Ureter (tissue), 1 donor: Measurements from ENCODE around the gene TOR3A. TPM values are rescaled to one million over a fixed set of nuclear protein-coding genes. Genes with fewer than 3 reads are reported as not detected.
"Not testable (repeated sequence)": the region's sequence is repeated elsewhere in the genome, so short reads cannot be mapped to it uniquely, and the experiment has no call there.

Experiments used
- DNase-seq: peaks from one replicate; pipeline ENCODE4 v3.0.0-alpha.2; 2020; ENCODE audit warnings: low spot score
- total RNA-seq: library from RNA; stranded (reverse); gene quantifications from one replicate; pipeline ENCODE4 v1.2.4, GENCODE V29; 2023
- donor health status: DM: yes; HTN: yes; CAD: no.

Gene TOR3A, protein sequence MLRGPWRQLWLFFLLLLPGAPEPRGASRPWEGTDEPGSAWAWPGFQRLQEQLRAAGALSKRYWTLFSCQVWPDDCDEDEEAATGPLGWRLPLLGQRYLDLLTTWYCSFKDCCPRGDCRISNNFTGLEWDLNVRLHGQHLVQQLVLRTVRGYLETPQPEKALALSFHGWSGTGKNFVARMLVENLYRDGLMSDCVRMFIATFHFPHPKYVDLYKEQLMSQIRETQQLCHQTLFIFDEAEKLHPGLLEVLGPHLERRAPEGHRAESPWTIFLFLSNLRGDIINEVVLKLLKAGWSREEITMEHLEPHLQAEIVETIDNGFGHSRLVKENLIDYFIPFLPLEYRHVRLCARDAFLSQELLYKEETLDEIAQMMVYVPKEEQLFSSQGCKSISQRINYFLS
- 27.4 TPM for total RNA-seq

DNA sequence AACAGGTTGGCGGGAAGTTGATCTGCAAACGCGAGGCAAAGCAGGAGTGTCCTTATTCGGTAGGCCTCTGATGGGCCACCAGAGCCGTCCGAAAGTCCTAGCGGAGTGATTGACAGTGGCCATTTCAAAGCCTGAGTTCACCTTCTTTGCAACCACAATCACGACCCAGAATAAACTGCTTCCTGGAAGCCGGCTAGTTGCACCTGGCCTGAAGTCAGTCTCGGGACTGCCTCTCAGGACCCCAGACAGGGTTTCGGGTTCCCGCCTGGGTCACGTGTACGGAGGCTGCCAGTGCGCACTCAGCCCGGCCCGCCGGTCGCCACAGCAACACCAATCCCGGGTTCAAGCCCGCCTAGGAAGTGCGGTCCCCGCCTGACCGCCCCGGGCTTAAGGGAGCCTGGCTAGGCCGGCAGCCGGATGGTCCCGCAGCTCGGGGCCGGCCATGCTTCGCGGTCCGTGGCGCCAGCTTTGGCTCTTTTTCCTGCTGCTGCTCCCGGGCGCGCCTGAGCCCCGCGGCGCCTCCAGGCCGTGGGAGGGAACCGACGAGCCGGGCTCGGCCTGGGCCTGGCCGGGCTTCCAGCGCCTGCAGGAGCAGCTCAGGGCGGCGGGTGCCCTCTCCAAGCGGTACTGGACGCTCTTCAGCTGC lies at the start of gene TOR3A:
TOR3A (plus strand) TSS at position 384 of the 646 bp plus-strand sequence; CDS start at position 443, 59 bp downstream.
- DNase-seq, result peak; percentile 95

DNA sequence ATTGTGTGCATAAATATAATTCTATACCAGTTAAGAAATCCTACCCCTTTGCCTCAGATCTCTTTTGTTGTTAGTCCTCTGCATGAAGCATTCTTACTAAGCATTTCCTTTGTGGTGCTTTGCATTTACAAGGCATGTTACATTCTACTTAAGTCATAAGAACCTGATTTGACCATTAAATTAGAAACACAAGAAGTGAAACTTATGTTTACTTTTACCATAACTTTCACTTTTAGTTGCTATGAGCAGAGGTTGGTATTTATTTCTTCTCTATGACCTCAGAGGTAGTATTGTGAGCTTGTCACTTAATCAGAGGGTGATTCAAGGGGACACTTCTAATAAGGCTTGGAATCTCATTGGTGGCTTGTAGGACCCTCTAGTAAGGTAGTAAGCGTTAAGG lies 47.1 kb upstream of the TOR3A start:
- no peak for DNase-seq

DNA sequence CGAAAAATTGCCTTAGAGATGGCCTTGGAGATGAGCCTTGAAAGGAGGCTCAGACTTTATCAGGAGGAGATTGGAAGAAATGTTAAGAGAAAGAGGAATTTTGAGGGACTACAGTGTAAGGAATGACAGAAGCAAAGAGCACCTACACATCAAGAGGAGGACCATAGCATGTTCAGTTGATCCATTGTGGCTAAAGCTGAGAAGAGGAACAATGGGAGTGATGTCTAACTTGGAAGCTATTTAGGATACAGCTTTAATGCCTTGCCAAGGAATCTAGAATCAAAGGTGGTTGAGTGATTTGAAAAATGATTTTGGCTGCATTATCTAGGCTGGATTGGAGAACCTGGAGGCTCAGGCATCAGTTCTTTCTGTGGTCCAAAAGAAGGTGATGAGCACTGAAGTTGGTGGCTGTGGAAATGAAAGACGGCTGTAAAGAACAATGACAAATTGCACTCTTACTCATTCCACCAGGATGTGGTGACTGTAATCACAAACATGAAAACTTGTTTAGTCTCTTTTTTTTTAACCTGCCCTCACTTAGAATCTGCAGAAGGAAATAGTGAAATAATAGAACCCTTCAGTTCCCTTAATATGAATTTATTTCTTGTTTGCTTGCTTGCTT lies 44.9 kb upstream of the TOR3A start:
- no peak for DNase-seq

DNA sequence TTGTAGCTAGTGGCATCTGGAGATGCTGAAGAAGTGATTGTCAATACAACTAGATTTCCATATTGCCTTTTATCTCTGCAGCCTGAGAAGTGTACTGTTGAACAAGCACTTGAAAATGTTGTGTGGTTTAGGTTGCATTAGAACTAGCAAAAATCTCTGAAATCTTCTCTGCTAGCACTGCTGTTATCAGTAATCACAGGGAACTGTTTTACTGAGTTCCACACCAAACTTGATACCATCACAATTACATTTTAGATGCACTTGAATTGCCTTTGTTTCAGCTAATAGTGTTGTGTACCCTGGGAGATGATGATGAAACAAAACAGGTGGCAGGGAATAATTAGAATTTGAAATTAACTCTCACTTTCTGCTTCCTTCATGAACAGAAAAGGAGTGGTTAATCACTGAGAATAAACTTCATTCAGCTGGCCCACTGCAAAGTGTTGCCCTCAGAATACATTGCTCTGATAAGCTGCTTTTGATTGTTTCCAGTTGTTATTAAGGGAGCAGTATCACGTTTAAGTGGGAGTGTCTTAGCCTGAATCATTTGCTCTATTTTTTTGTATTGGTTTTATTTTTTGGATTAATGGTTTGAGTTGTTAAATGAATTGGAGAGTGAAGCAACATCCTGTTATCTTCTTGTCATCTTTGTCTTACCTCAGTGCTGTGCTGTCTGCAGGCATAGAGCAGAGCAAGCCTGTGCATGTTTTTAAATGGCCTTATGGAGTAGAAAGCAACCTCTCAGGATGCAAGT lies 43.2 kb upstream of the TOR3A start:
- DNase-seq, result no peak

DNA sequence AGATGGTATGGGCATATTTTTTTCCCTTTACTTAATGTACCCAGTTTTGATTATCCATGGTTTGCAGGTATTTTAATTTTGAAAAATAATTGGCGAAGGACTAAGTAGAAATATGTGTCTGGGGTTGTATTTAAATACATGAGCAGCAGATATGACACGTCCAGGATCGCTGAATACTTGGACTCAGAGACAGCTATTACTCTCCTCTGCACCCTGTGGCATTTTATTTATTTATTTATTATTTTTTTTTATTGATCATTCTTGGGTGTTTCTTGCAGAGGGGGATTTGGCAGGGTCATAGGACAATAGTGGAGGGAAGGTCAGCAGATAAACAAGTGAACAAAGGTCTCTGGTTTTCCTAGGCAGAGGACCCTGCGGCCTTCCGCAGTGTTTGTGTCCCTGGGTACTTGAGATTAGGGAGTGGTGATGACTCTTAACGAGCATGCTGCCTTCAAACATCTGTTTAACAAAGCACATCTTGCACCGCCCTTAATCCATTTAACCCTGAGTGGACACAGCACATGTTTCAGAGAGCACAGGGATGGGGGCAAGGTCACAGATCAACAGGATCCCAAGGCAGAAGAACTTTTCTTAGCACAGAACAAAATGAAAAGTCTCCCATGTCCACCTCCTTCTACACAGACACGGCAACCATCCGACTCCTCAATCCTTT lies 42.2 kb upstream of the TOR3A start:
- not testable (repeated sequence) for DNase-seq

DNA sequence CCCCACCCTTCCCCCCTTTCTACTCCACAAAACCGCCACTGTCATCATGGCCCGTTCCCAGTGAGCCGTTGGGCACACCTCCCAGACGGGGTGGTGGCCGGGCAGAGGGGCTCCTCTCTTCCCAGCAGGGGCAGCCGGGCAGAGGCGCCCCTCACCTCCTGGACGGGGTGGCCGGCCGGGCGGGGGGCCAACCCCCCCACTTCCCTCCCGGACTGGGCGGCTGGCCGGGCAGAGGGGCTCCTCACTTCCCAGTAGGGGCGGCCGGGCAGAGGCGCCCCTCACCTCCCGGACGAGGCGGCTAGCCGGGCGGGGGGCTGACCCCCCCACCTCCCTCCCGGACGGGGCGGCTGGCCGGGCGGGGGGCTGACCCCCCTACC lies 41.7 kb upstream of the TOR3A start:
- not testable (repeated sequence) for DNase-seq

DNA sequence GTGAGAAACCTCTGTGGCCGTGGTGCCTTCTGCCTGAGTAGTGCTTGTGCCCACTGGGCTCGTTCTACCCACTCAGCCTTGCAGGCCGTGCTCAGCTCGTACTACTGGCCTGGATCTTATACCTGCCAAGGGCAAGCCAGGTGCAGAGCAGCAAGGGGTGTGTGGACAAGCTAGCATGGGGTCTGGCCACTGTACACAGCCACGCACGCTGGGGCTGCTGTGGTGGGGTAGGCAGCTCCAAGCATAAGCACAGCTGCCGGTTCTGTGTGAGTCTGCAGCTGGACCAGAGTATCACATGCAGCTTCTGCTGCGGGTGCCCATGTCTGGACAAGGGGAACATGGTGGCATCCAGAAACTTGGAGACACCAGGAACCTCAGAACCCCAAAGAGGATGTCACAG lies 39.8 kb upstream of the TOR3A start:
- no peak for DNase-seq

DNA sequence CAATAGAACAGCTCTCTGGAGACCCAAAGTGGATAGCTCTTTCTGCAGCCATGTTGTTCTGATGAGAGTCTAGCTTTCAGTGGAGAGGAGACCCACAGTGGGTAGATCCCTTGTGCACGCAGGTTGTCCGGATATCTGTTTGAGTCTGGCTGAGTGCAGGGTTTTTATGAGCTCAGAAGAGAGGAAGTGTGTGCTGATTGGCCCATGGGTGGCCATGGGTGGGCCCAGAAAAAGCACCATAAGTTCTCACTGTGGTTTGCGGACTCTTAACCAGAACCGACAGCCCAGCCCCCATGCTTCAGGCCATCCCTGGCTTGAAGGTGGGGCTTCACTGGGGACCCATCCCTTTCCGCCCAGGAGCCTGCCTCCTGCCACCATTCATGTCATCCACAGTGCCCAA lies 39.2 kb upstream of the TOR3A start:
- no peak for DNase-seq

DNA sequence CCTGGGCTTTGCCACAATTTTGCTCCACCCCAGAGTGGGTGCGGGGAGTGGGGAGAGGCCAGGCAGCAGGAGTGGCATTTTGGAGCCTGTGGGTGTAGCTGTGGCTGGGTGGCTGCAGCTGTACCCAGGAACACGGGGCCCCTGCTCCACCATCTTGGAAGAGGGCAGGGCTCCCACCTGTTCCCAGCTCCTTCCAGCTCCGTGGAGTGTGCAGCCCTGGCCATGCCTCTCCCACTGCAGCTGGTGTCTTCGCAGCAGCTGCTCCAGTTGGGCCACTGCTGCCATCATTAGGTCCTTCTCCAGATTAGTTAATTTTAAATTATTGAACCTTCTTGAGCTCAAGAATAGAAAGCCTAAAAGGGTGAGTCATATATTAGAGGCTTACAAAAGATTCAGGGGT lies 38.6 kb upstream of the TOR3A start:
- no peak for DNase-seq

DNA sequence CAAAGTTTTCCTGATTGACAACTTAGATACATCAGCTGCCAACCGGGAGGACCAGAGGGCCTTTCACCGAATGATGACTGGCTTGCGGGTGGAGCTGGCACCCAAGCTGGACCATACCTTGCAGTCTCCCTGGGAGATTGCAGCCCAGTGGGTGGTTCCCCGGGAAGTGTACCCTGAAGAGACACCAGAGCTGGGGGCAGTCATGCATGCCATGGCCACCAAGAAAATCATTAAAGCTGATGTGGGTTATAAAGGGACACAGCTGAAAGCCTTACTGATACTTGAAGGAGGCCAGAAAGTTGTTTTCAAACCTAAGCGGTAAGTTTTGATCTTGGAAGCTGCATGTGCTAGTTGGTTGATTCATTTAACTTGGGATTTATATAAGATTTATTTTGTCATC lies 38.0 kb upstream of the TOR3A start:
- DNase-seq, result no peak

DNA sequence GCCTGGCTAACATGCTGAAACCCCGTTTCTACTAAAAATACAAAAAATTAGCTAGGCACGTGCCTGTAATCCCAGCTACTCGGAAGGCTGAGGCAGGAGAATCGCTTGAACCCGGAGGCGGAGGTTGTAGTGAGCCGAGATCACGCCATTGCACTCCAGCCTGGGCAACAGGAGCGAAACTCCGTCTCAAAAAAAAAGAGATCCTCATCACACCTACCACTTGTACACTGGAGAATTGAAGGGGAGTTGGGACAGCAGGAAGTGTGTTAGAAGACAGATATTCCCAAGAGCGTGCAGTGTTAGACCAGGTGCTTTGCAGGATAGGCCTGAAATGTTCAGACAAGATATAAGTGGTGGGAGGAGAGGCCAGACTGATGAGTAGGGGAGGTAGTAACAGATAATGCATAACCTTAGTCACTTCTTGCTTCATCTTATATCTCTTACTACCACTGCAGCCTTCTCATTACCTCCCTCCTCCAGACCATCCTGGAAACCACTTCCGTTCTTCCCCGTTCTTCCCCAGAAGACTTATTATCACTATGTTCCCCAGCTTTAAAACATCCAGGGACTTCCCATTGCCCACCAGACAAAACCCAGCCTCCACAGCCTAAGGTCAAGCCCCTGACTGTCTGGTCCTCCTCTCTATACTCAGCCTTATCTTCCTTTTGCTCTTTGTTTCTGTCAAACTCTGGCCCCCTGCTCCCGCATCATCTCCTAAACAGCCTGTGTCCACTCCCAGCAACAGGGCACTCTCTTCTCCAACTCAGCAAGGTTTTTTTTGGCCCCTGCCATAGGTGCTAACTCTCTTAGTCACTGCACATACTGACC lies 34.8 kb upstream of the TOR3A start:
- no peak for DNase-seq

DNA sequence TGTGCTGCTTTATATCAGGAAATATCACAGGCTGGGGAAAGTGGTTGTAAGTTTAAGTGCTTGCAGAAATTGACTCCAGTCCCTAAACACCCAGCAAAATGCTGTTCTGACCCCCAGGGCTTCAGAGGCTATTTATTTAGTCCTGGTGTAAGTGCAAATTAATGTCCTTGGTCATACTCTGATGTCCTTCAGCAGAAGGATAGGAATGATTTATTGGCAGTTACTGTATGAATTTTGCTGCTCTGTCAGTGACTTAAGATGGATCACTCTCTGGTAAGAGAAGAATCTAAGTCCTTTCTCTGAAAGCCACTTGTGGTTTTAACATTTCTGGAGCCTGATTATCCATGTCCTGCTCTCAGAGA lies 34.3 kb upstream of the TOR3A start:
- no peak for DNase-seq

DNA sequence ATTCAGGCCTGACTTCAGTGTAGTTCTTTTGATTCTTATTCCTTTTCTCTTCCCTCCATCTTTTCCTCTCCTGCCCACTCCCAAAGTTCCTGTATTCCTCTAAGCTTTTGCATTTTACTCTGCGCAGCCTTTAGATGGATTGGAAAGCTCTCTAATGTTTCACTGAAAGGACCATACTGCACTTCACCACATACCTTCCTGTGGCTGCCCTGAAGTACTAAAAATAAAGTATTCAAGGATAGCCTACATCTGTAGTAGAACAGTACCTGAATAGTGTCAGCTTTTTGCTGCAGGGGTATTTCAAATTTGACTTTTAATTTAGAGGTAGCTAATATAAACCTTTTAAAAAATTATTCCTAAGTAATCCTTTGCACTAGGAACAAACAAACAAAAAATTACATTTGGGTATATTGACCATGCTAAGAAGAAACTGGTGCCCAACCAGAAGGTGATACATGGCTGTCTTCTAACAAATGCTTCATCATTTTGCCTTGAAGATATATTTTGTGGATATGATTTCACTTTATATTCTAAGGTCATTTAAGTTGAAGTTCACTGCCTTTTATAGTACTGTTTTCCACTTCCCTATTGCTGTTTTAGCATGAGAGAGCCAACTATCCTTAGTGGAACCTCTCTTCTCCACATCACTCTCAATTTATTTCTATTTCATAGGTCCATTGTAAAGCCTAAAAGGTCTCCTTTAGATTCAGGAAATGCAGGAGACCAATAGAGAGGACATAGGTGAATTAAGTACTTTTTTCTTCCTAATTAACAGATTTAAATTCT lies 33.3 kb upstream of the TOR3A start:
- no peak for DNase-seq

DNA sequence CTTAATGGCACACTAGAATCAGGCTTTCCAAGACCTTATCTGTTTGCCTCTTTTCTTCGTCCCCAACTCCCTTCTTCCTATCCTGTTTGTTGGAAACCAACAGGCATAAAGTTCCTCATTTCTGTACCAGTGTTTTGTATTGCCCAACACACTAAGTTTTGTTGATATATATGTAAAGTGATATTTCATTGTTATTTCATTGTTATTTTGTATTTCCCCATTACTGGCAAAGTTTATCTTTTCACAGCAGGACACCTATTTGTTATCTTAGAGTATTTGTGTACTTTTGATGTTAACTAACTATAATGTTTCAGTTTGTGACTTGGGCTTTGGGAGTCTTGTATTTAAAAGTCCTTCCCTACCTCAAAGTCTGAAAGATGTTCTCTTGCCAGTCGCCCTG lies 29.1 kb upstream of the TOR3A start:
- DNase-seq, result no peak

DNA sequence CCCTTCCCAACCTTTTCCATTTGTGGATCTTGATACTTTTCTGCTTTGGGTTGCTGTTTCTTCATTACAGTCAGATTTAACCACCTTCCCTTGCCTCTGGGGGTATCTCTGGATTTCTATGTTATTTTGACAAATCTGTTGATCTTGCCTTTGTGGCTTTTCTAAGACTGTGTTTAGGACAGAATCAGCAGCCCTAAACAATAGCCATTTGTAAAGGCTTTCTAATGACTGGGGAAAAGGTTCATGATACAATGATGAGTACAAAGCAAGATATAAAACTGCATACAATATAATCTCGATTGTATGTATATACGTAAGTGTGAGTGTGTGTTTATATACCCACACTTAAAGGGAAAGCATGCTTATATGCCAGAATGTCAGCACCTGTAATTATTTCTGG lies 28.4 kb upstream of the TOR3A start:
- DNase-seq, result no peak

DNA sequence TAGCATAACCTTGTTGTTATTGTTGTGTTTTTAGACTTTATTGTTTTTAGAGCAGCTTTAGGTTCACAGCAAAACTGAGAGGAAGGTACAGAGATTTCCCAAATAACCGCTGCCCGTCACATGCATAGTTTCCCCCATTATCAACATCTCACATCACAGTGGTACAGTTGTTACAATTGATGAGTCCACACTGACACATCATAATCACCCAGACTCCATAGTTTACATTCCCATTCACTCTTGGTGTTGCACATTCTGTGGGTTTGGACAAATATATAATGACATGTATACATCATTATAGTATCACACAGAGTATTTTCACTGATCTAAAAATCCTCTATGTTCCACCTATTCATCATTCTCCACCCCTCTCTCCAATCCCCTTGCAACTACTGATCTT lies 25.9 kb upstream of the TOR3A start:
- no peak for DNase-seq

DNA sequence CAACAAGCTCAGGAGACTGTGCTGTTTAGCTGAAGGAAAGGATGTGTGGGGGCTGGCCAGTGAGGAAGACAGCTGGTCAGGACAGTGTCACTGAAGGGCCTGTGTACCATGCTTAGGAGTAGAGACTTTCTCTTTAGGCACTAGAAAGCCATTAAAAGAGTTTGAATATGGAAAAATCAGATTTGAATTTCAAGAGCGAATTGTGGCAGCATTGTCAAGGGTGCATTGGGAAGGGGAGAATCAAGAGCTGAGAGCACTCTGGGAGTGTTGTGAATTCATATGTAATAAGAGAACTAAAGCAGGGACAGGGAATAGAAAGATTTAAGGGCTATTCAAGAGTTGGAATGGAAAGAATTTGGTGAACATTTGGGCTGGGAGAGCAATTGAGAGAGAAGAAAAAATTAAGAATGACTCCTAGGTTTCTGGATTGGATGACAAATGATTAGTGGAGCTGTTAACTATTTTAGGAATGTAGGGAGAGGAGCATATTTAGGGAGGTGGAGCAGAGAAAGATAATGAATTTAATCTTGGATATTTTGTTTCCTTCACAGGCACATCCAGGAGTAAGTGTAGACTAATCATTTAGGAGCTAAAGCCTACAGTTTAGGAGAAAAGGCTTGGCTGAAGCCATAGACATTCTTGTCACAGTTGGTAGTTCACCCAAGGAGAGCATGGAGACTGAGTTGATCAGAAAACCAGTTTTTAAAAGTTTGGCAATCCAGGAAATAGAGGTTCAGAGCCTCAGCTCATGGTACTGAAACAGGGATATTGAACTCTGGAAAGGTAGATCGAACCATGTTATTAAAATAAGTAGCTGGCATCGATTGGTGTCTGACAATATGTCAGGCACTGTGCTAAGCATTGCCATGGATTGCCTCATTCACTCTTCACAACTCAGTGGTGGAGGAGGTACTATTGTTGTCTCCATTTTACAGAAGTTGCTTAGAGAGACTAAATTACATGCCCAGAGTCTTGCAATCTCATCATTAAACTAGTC lies 23.1 kb upstream of the TOR3A start:
- DNase-seq, result no peak

DNA sequence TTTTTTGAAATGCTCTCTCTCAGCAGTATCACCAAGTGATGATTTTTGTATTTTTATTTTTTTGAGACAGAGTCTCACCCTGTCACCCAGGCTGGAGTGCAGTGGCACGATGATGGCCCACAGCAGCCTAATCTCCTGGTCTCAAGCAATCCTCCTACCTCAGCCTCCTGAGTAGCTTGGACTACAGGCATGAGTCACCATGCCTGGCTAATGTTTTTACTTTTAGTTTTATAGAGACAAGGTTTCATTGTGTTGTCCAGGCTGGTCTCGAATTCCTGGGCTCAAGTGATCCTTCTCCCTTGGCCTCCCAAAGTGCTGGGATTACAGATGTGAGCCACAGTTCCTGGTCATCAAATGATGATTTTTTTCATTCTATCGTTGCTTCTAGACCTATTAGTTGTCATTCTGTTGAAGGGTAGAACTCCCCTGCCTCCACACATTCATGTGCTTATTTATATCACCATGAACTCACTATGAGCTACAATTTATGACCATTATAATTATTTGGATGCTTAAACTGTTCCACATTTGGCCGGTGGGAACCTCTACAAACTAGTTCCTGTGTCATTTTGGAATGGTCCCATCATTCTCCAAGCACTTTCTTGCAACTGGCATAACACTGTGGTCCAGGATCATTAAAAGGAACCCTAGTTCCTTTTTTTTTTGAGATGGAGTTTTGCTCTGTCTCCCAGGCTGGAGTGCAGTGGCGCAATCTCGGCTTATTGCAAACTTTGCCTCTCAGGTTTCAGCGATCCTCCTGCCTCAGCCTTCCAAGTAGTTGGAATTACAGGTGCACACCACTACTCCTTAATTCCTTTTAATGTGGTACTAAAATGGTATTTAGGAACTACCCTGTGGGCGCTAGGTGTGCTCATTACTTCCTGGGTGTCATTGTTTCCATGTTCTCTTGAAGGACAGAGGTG lies 20.2 kb upstream of the TOR3A start:
- DNase-seq, result no peak
